Fibroblast of peridontal ligament (primary cell): Measurements from ENCODE around the gene CCDC85B.
"Not testable (repeated sequence)": the region's sequence is repeated elsewhere in the genome, so short reads cannot be mapped to it uniquely, and the experiment has no call there.

ENCODE experiments used
- DNase-seq: peaks from one replicate; pipeline ENCODE4 v3.0.0-alpha.2; 2010; ENCODE audit errors: extremely low read depth

Gene CCDC85B

DNA sequence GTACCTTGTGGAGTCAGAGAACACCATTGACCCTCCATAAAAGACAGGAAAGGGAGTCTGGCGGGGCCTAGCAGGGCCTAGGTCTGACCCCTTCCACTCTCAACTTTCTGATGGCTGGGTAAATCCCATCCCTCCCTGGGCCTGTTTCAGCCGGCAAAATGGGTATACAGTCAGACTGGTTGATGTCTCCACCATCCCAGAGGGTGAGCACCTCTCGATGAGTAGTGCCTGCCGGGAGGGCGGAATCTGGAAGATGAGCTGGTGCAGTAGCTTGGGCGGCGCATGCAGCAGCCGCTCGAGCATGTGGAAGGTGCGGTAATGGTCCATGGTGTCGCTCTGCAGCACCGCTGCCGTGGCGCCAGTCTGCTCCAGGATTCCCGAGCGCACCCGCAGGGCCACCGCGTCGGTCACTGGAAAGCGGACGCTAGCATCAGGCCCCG, 2.7 kb upstream of the CCDC85B start:
- DNase-seq = no peak

DNA sequence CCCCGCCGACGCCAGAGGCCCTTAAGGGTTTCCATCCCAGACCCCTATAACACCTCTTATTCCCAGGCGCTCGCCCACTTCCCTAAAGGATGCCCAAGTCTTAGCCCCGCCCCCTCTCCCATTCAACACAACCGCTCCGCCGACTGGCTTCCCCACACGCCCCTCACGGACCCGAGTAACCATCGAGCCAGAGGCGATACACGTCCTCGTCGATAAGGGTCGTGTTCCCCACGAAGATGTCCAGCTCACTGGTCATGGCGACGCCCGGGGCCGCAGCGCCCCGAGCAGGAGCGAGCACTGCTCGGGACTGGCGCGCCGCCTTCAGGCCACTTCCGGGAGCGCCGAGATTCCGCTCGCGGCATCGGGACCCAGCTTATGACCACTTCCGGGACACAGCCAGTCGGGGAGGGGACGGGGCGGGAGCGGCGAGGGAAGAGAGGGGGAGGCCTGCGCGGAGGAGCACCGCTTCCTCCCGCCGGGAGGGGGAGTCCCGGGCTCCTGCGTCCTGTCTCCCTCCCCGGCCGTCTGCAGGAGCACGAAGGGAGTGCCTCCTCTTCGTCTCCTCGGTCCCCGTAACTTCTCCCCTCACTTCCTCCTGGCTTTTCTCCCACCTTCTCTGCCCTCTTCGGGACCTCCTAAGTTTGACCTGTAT, 2.2 kb upstream of the CCDC85B start, which contains the start of gene FIBP:
FIBP (minus strand) TSS at position 309 of the 652 bp plus-strand sequence; CDS start at position 256, 53 bp downstream.
- peak; percentile 93 for DNase-seq

DNA sequence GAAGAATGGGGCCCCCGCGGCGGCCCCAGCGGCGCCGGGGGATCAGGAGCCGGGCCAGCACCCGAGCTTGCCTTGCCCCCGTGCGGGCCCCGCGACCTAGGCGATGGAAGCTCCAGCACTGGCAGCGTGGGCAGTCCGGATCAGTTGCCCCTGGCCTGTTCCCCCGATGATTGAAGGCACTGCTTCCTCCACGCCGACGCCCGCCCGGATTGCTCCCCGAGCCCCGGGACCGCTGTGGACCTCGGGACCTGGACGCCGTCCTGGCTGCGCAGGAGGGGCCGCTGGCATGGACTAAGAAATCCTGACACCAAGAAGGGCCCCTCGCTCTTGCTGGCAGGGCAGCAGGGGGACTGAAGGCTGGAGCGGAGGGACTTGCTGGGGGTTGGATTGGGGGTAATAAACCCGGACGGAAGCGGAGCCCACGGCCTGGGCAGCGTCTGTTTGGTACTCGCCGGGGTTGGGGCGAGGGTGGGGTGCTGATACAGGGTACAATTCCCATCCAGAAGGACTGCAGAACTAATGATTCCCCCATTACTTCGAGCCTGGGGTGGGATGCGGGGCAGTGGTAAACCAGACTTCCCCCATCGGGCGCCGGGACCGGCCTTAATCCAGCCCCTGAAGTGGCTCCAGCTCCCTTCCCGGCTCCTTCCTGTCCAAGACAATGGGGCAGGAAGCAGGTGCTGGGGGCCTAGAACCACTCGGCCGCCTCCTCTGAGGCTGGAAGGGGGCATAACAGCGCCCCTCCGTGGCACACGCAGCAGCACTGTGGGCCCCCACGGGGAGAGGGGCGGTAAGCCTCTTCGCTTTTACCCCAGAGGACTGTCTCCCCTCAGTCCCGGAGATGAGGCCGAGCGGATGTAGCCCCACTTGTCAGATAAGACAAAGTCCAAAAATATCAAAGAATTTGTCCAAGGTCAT, 1.0 kb downstream of the CCDC85B start:
- DNase-seq = no peak

DNA sequence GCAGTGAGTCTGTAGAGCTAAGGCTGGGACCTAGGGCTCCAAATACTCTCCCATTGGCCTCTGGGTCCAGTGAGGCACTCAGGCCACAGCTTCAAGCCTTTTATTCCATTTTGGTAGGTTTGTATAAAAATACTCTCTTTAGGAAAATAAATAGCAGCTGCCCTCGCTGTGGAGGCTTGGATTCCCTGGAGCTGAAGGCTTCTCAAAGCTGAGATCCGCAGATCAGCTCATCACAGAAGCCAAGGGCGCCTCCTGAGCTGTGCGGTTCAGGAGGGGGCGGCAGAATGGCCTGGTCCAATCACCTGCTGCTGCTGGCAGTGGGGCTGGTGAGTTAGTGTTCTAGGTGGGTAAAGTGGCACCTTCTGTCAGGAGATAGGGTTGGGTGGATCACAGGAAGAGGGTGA, 1.7 kb downstream of the CCDC85B start:
- DNase-seq = not testable (repeated sequence)

DNA sequence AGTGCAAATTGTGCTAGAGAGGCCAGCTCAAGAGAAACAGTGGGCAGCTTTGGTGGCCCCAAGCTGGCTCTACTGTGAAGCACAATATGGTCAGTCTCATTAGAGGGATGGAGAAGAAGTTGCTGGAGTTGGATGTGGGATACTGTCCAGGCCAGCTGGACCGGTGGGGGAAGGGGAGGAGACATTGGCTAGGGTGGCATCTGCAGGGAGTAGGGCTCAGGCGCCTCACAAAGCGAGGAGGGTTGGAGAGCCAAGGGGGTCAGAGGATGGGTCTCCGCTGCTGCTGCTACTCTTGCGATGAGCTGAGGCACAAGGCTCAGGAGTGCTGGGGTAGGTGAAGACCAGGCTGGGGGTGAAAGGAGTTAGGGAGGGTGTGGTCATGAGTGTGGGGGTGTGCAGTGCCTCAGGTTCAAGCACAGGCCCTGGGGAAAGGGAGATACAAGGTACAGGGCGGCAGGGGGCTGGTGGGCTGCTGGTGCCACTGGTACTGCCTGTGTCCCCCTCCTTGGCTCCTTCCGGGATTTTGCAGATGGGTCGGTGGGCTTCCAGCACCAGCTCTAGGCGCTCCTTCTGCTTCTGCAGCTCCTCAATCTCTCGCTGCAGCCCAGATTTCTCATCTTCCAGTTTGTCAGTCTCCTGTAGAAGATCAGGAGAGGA, 2.3 kb downstream of the CCDC85B start:
- no peak for DNase-seq

DNA sequence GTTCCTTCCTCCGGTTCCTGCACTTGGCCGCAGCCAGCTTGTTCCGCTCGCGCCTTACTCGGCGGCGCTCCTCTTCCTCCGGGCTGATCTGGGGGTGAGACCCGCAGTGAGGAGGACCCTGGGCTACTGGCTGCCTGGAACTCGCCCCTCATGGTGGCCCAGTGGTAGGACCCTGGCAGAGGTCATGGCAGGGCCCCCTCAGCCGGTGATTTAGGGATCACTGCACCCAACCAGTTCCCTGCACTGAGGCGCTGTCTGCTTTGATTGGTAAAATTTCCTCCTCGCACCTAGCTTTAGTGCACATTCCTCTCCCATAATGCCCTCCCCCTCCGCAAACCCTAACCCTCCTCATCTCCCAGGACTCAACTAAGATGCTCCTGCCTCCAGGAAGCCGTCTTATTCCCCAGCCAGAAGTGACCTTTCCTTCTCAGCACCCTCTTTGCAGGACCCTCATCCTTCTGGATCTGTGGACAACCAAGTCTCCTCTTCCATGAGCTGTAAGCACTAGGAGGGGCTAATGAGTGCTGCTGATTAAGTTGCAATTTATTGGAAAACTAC, 3.6 kb downstream of the CCDC85B start:
- DNase-seq = no peak

DNA sequence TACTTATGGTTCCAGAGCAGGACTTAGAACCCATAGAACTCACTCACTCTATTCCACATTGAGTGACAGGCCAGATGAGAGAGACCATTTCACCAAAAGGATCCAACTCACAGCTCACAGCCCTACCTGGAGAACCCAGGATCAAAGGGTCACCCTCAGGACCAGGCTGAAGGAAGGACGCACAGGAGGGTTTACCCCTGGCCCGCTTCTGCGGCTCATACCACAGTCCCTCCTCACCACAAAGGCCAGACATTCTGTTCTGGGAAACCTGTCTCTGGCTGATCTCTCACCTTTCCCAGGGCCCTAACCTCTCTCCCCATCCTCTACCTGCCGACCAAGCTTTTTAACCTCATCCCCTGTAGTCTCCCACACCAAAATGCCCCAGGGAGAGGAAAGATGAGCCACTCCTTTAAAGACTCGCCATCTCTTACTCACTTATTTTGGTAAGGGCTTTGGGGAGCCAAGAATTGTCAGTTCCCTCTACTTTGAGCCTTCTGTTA, 5.1 kb downstream of the CCDC85B start:
- no peak for DNase-seq

DNA sequence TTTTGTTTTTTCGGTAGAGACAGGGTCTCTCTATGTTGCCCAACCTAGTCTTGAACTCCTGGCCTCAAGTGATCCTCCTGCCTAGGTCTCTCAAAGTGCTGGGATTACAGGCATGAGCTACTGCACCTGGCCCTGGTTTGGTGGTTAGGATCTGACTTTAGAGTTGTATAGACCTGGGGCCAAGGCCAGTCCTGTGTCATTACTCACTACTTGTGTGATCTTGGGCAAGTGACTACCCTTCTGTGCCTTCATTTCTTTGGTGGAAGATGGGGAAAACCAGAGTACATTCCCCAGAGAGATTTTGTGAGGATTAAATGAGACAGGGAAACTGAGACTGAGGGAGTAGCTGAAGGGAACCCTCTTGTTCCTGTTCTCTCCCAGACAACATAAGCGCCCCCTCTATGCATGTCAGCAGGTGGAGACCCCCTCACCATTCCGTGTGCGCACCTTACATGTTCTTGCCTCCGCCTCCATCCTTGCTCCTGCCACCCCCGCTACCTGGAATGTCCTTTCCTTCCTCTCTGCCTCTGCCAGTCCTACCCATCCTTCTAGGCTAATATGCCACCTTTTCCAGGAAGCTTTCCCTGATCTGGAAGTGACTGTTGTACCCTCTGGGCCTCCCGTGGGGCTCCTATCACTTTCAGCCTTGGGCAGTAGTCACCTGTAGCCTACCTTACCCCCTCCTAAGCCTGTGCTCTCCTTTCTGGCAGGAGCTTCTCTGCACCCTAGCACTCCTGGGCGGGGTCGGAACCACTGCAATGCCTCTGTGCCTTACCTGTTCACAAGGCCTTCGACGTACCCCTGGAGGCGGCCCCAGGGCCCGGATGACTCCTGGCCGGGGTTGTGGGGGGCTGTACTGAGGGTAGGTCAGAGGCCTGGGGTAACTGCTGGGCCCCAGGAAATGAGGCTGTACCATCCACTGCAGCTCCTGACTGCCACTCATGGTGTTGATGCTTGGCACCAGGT, 5.8 kb downstream of the CCDC85B start:
- DNase-seq = no peak

DNA sequence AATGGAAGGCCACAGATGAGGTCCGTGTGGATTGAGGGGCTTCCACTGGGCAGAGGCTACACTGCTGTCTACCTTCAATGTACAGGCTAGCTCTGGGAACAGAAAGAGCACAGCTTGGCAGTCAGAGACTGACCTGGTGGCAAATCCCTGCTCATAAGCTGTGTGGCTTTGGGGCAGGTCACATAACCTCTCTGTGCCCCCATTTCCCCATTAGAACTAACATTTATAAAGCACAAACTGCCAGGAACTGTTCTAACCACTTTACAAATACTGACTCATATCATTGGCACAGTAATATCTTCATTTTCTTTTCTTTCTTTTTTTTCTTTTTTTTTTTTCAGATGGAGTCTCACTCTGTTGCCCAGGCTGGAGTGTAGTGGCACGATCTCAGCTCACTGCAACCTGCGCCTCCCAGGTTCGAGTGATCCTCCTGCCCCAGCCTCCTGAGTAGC, 6.6 kb downstream of the CCDC85B start:
- peak; percentile 57 for DNase-seq

DNA sequence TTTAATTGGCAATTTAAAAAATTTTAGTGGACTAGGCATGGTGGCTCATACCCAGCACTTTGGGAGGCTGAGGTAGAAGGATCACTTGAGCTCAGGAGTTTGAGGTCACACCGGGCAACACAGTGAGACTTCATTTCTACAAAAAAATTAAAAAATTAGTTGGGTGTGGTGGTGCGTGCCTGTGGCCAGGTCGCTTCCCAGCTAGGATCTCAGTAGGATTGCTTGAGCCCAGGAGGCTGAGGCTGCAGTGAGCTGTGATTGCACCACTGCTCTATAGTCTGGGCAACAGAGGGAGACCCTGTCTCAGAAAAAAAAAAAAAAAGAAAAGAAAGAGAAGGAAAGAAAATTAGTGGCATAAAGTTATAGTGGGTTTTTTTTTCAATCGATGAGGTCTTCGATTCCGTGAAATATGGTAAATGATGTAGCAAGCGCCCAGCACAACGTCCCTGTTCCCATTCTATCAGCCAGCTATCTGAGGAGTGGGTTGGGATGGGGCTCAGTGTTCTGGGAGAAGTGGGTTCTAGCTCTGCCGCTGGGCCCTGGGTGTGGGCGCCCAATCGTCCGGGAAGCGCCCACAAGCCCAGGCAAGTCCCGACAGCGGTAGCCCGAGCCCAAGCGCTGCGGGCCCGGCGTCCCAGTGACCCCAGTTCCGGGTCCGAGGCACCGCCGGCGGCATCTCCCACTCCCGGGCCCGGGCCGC, 8.3 kb downstream of the CCDC85B start:
- DNase-seq = peak; percentile 41

DNA sequence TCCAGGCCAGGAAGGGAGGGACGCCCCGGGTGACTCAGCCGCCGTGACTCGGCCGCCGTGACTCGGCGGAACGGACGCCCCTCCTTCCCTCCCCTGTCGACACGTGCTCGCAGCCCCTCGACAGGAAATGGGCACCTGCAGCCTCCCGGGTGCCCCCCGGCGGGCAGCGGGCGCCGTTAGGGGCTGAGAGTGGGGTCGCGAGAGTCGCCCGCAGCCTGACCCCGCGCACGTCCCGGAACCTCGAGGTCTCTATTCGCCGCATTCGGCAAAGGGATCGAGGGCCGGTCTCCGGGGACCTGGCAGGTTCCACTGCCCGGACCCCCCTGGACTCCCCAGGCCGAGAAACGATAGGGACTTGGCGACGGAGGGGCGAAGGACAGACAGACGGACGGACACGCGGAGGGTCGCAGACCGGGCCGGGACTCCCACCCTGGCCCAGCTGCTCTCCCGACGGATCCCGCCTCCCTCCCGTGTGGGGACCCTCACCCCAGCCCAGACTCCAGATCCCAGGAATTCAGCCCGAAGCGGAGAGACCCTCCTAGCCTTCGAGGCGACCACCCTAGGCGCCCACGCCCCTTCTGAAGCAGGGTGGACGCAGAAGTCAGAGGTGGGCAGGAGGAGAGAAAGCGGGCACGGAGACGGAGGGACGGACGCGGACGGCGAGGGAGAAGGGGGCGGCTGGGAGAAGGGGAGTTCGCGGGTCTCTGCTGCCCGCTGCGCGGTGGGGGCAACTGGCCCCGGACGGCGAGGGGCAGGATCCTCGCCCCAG, 9.1 kb downstream of the CCDC85B start:
- DNase-seq = peak; percentile 53

DNA sequence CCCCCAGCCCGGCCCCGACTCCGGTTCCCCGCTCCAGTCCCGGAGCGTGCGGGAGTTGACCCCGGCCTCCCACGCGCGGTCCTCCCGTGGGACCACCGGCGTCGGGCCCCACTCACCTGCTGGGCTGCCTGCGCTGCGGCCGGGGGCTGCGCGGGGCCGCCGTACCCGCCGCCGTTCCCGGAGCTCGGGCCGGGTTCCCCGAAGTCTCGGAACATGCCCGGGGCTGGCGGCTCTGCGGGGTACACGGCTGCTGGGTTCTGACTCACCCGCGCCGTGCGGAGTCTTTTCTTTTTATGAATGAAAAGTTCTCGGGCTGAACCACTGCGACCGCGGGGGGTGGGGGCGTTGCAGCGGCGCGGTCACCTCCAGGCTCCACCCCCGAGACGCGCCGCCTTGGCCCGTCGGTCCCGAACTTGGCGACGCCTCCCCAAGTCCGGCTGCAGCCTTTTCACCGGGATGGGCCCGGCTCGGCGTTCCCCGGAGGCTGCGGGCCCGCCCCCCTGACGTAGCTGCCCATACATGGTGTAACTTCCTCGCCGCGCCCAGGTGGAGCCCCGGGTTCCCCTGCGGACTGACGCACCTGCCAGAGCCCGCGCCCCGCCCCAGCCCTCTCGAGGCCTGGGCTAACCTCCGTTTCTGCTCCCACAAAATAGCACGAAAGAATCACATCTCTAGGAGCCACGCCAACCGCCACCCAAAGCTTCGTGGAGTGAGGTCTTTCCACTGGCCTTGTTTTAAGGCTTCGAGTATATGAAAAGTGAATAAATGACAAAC, 9.8 kb downstream of the CCDC85B start, which contains the start of gene FOSL1:
FOSL1 (minus strand) TSS at position 264 of the 774 bp plus-strand sequence; CDS start at position 215, 49 bp downstream.
- peak; percentile 92 for DNase-seq

DNA sequence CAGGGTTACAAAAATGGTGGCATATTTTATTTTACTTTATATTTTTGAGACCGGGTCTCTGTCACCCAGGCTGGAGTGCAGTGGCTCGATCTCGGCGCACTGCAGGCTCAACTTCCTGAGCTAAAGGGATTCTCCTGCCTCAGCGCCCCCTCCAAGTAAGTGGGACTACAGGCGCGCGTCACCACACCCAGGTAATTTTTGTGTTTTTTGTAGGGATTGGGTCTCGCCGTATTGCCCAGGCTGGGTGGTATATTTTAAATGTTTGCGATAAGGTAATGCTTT, 10.4 kb downstream of the CCDC85B start:
- DNase-seq = no peak

DNA sequence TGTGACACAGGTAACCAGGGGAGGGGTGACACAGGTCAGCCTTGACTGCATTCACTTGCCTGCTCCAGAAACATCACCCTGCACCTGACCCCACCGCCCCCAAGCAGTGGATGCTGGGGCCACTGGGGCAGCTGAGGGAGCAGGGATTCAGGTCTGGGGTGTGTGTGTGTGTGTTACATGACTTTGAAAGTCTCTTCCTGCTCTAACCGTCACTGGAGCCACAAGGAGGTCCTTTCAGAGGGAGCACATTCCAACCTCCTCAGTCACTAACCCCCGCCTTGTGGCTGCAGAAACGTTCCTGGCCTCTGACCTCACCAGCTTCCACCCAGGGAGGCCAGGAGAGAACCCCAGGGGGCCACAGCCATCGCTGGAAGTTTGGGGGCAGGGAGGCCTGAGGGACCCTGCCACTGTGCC, 12.6 kb downstream of the CCDC85B start:
- DNase-seq = peak; percentile 80

DNA sequence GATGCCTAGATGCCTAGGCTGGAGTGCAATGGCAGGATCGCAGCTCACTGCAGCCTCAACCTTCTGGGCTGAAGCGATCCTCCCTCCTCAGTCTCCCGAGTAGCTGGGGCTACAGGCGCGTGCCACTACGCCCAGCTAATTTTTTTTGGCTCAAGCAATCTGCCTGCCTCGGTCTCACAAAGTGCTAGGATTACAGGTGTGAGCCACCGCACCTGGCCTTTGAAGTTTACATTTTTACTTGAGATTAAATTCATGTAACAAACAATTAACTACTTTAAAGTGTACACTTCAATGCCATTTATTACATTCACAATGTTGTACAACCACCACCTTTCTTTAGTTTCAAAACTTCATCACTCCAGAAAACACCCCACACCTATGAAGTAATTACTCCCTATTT, 13.2 kb downstream of the CCDC85B start:
- no peak for DNase-seq

DNA sequence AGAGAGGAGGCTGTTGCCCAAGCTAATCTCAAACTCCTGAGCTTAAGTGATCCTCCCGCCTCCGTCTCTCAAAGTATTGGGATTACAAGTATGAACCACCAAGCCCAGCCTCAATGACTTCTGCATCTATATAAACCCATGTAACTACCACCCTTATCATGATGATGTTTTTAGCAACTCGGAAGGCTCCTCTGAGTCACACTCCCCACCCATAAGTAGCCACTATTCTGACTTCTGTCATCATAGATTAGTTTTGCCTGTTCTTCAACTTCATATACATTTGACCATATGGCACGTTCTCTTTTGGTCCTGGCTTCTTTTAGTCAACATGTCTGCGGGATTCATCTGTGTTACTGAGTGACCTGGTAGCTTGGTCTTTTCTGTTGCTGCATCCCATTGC, 16.1 kb downstream of the CCDC85B start:
- DNase-seq = no peak

DNA sequence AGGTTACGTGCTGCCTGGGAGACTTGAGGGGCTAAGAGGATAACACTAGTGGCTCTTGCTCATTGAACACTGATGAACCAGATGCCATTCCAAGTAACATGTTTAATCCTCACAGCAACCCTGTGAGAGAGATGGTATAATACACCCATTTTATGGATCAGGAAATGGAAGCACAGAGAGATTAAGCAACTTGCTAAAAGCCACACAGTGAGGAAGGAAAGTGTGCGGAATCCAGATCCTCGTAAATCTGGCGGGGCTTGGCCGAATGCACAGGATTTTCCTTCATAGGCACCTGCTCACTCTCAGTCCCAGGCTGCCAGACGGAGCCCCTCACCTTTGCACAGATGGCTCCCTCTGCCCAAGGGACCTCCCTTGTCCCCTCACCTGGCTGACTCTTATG, 17.4 kb downstream of the CCDC85B start:
- no peak for DNase-seq
